NCI-H2029 treated with DMSO at 0.1 percent for 48 hours (cell line): ENCODE data around the gene HTATSF1.

Experiments used
- DNase-seq: peaks from one replicate; lab custom pipeline; 2025; lab: John Stamatoyannopoulos, UW

HTATSF1 gene

GRCh38 chrX:136497556-136498052, at the start of gene HTATSF1:
TSS of gene HTATSF1 (plus strand) at chrX:136497592. CDS start at chrX:136497685, 93 bp downstream.
- DNase-seq = no peak

- no peak for DNase-seq
Observed at GRCh38 chrX:136447968-136448367, 49.4 kb upstream of the HTATSF1 start.

- DNase-seq = peak; percentile 2
Observed at GRCh38 chrX:136450050-136450830, 47.2 kb upstream of the HTATSF1 start.

GRCh38 chrX:136452614-136453013, 44.8 kb upstream of the HTATSF1 start:
- DNase-seq = no peak

- DNase-seq = no peak
Observed at GRCh38 chrX:136453114-136453513, 44.3 kb upstream of the HTATSF1 start.

- DNase-seq = peak; percentile 37
Observed at GRCh38 chrX:136453771-136454170, 43.6 kb upstream of the HTATSF1 start.

- DNase-seq = no peak
Observed at GRCh38 chrX:136456133-136456532, 41.3 kb upstream of the HTATSF1 start.

GRCh38 chrX:136457303-136457917, 40.0 kb upstream of the HTATSF1 start:
- DNase-seq = no peak

- no peak for DNase-seq
Observed at GRCh38 chrX:136464589-136464988, 32.8 kb upstream of the HTATSF1 start.

GRCh38 chrX:136467303-136467702, 30.1 kb upstream of the HTATSF1 start:
- DNase-seq = no peak

- DNase-seq = peak; percentile 1
Observed at GRCh38 chrX:136468391-136469103, 28.8 kb upstream of the HTATSF1 start.

- no peak for DNase-seq
Observed at GRCh38 chrX:136473663-136474062, 23.7 kb upstream of the HTATSF1 start.

- no peak for DNase-seq
Observed at GRCh38 chrX:136475236-136475635, 22.2 kb upstream of the HTATSF1 start.

GRCh38 chrX:136476501-136476900, 20.9 kb upstream of the HTATSF1 start:
- no peak for DNase-seq

GRCh38 chrX:136477026-136477425, 20.4 kb upstream of the HTATSF1 start:
- no peak for DNase-seq

- DNase-seq = no peak
Observed at GRCh38 chrX:136480383-136480782, 17.0 kb upstream of the HTATSF1 start.

- DNase-seq = no peak
Observed at GRCh38 chrX:136487647-136488046, 9.7 kb upstream of the HTATSF1 start, which contains the start of gene BRS3. TSS of gene BRS3 (plus strand) at chrX:136487947. CDS start at chrX:136488115, 168 bp downstream.

- no peak for DNase-seq
Observed at GRCh38 chrX:136488706-136489105, 8.7 kb upstream of the HTATSF1 start.

- DNase-seq = no peak
Observed at GRCh38 chrX:136491832-136492231, 5.6 kb upstream of the HTATSF1 start.

GRCh38 chrX:136493011-136493410, 4.4 kb upstream of the HTATSF1 start:
- no peak for DNase-seq

- no peak for DNase-seq
Observed at GRCh38 chrX:136495043-136495442, 2.3 kb upstream of the HTATSF1 start.

GRCh38 chrX:136496186-136496763, 1.1 kb upstream of the HTATSF1 start:
- DNase-seq = no peak
